HepG2 (cell line): ENCODE measurements around the gene GSG1.

Source experiments
- BRCA1 ChIP-seq: sonication (generic); formaldehyde crosslinking; IDR thresholded peaks from 2 replicates; pipeline ENCODE4 v1.4.0; 2020; ENCODE audit warnings: missing genetic modification reagents
- MTF2 ChIP-seq: sonication (generic); formaldehyde crosslinking; IDR thresholded peaks from 2 replicates; pipeline ENCODE4 v1.5.0; 2020; ENCODE audit warnings: missing genetic modification reagents, borderline replicate concordance
- ZNF383 ChIP-seq: sonication (generic); formaldehyde crosslinking; IDR thresholded peaks from 2 replicates; pipeline ENCODE4 v1.4.0; 2020; ENCODE audit warnings: missing genetic modification reagents, mild to moderate bottlenecking, borderline replicate concordance
- TF ChIP-seq, protein P1 (sequence below): sonication (generic); formaldehyde crosslinking; conservative IDR thresholded peaks from 2 replicates; pipeline ENCODE4 v1.8.0; 2022; ENCODE audit warnings: missing genetic modification reagents

GRCh38 chr12:13075786-13076570 lies 27.5 kb downstream of the GSG1 start:
- TF ChIP-seq BRCA1 (CRISPR knock-in tag) (no peak), MTF2 (CRISPR knock-in tag) (no peak), ZNF383 (CRISPR knock-in tag) (no peak)
- TF ChIP-seq, protein P1, sequence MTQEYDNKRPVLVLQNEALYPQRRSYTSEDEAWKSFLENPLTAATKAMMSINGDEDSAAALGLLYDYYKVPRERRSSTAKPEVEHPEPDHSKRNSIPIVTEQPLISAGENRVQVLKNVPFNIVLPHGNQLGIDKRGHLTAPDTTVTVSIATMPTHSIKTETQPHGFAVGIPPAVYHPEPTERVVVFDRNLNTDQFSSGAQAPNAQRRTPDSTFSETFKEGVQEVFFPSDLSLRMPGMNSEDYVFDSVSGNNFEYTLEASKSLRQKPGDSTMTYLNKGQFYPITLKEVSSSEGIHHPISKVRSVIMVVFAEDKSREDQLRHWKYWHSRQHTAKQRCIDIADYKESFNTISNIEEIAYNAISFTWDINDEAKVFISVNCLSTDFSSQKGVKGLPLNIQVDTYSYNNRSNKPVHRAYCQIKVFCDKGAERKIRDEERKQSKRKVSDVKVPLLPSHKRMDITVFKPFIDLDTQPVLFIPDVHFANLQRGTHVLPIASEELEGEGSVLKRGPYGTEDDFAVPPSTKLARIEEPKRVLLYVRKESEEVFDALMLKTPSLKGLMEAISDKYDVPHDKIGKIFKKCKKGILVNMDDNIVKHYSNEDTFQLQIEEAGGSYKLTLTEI, result no peak
